ENCODE results near the gene SLA2. TPM values are rescaled to one million over a fixed set of nuclear protein-coding genes. Genes with fewer than 3 reads are reported as not detected.

SLA2 gene
- total RNA-seq, 4 donors from 2014 or later: 2.8 to 5.0 (median 3.6) TPM

GRCh38 chr20:36670665-36671357 is 24.8 kb upstream of the SLA2 start:
- DNase-seq: no peak
- H3K27ac ChIP-seq: no peak overlapping the region
- H3K27me3 ChIP-seq: no peaks in the 10 kb centered on the region
- H3K4me3 ChIP-seq: no peak overlapping the region
- no peaks in the 10 kb centered on the region for H3K9me3 ChIP-seq
- TF ChIP-seq POLR2A (IDR thresholded peaks at IDR 0.05) (no peak), CTCF (IDR thresholded peaks at IDR 0.05) (no peak)
- H3K4me1 ChIP-seq: no peaks in the 10 kb centered on the region
- H3K36me3 ChIP-seq: peaks cover 0 to 9% (median 0%) of the 10 kb centered on the region in 3 donors

GRCh38 chr20:36666181-36666740 is 20.3 kb upstream of the SLA2 start:
- H3K4me3 ChIP-seq: no peak overlapping the region
- H3K4me1 ChIP-seq: no peaks in the 10 kb centered on the region
- TF ChIP-seq POLR2A (IDR thresholded peaks at IDR 0.05) (no peak), CTCF (IDR thresholded peaks at IDR 0.05) (peak in 3 of 6 experiments; percentile 15 to 36 (median 32))
- DNase-seq: no peak
- no peaks in the 10 kb centered on the region for H3K9me3 ChIP-seq
- H3K27ac ChIP-seq: no peak overlapping the region
- no peaks in the 10 kb centered on the region for H3K27me3 ChIP-seq
- peaks cover 0 to 26% (median 0%) of the 10 kb centered on the region in 3 donors for H3K36me3 ChIP-seq

GRCh38 chr20:36663031-36663430 is 17.0 kb upstream of the SLA2 start:
- TF ChIP-seq CTCF (IDR thresholded peaks at IDR 0.05) (no peak), POLR2A (IDR thresholded peaks at IDR 0.05) (no peak)
- Histone ChIP-seq H3K9me3 (no peaks in the 10 kb centered on the region), H3K4me1 (no peaks in the 10 kb centered on the region), H3K36me3 (peaks cover 0 to 35% (median 0%) of the 10 kb centered on the region in 3 donors), H3K4me3 (no peak overlapping the region), H3K27me3 (no peaks in the 10 kb centered on the region), H3K27ac (no peak overlapping the region)
- DNase-seq: no peak

GRCh38 chr20:36658300-36658699 is 12.3 kb upstream of the SLA2 start:
- TF ChIP-seq CTCF (IDR thresholded peaks at IDR 0.05): no peak
- TF ChIP-seq POLR2A (IDR thresholded peaks at IDR 0.05): no peak
- no peak overlapping the region for H3K27ac ChIP-seq
- DNase-seq: no peak
- H3K9me3 ChIP-seq: no peaks in the 10 kb centered on the region
- no peak overlapping the region for H3K4me3 ChIP-seq
- peaks cover 0 to 26% (median 0%) of the 10 kb centered on the region in 3 donors for H3K36me3 ChIP-seq
- H3K4me1 ChIP-seq: no peaks in the 10 kb centered on the region
- no peaks in the 10 kb centered on the region for H3K27me3 ChIP-seq

- Histone ChIP-seq H3K27ac (no peak overlapping the region), H3K36me3 (peaks cover 0 to 38% (median 0%) of the 10 kb centered on the region in 3 donors), H3K27me3 (no peaks in the 10 kb centered on the region), H3K9me3 (no peaks in the 10 kb centered on the region), H3K4me1 (no peaks in the 10 kb centered on the region), H3K4me3 (no peak overlapping the region)
- TF ChIP-seq POLR2A (IDR thresholded peaks at IDR 0.05): no peak
- TF ChIP-seq CTCF (IDR thresholded peaks at IDR 0.05): no peak
- DNase-seq: no peak
These were observed 10.7 kb upstream of the SLA2 start for GRCh38 chr20:36656733-36657132.
